Tongue (tissue), 2 donors: Measurements from ENCODE around the gene APOBEC3H. TPM values are rescaled to one million over a fixed set of nuclear protein-coding genes. Genes with fewer than 3 reads are reported as not detected.
A peak's percentile ranks its signal among the peaks of the same experiment; 100 is the strongest.

Experiments
- DNase-seq: peaks from one replicate; pipeline ENCODE4 v3.0.0-alpha.2; 2015
- total RNA-seq: library from RNA; depleted of rRNA; stranded (reverse); fragments of >200 nt; gene quantifications from one replicate; pipeline ENCODE4 v1.2.3, GENCODE V29; 2014

The APOBEC3H gene
- total RNA-seq, 1 donor from 2014 or later = not detected

- DNase-seq = no peak
These were observed 16.0 kb upstream of the APOBEC3H start for GRCh38 chr22:39081016-39081415.

DNA sequence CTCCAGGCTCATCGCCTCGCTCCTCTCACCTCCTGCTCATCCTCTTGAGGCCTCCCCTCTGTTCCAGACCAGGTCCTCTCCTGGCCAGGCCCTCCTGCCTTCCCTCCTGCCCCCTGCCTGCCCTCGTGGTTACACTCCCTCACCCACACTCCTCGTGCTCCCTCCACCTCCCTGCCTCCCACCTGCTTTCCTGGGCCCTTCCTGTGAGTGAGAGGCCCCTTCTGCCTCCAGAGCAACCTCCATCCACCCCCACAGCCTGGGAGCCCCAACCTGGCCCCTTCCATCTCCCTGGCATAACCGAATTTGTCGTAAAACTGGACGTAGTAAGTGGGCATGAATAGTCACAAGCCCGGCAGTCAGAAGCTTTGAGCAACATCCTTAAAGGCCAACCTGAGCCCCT lies 15.4 kb upstream of the APOBEC3H start:
- DNase-seq = no peak

GRCh38 chr22:39083212-39084165 lies 13.6 kb upstream of the APOBEC3H start:
- DNase-seq = no peak

- DNase-seq = no peak
These were observed 12.4 kb upstream of the APOBEC3H start for GRCh38 chr22:39084666-39085065.

DNA sequence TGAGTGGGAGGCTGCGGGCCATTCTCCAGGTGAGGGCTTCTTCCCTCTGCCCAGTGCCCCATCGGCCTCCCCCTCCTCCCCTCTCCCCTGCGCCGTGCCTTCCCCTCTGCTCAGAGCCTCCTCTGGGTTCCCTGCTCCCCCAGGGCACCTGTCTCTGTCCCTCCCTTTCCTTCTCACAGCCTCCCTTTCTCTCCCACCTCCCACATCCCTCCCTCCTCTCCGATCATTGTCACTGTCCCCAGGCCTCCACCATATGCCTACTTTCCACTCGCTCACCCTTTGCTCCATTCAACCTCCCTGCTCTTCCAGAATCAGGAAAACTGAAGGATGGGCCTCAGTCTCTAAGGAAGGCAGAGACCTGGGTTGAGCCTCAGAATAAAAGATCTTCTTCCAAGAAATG lies 9.9 kb upstream of the APOBEC3H start:
- no peak for DNase-seq

GRCh38 chr22:39087881-39088684 lies 9.0 kb upstream of the APOBEC3H start:
- DNase-seq = peak; percentile 75

DNA sequence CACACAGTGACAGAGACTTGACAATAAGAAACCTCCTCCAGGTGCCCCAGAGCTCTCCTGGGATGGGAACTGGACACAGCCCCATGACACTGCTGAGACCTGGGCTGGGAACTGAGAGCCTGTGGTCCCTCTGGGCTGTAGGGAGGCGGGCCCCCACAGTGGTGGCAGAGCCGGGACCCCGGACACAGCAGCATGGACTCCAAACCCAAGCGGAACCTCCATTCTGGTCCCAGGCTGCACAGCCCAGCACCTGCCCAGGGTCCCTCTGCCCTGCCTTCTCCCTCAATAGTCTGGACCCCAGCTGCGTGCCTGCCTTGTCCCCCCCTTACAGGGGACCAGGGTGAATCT lies 8.4 kb upstream of the APOBEC3H start:
- DNase-seq = no peak

- no peak for DNase-seq
These were observed 7.1 kb upstream of the APOBEC3H start for GRCh38 chr22:39089928-39090327.

DNA sequence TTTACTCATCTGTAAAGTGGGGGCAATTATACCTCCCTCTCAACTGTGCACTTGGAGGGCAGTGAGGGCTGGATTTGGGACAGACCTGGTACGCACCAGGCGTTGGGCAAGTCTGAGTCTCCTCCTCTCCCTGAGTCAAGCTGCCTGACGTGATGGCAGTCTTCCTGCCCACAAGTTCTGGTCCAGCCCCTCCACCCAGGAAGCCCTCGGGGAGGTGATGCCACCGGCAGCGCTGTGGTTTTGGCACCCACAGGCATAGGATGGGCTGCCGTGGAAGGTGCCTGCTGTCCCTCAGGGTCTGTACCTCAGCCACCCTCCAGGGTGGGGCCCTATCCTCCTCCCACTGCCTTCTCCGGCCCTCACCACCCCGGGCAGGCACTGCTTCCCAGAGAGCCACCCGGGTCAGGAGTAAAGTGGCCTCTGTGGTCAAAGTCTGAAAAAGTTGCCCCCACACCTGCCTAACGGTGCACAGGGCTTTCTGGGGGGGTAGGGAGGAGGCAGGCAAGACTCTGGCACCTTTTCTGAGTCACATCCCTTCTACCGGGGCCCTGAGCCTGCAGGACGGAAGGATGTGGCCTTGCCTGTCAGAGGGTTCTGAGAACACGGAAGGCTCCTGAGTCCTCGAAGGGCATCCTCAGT lies 6.5 kb upstream of the APOBEC3H start:
- no peak for DNase-seq

DNA sequence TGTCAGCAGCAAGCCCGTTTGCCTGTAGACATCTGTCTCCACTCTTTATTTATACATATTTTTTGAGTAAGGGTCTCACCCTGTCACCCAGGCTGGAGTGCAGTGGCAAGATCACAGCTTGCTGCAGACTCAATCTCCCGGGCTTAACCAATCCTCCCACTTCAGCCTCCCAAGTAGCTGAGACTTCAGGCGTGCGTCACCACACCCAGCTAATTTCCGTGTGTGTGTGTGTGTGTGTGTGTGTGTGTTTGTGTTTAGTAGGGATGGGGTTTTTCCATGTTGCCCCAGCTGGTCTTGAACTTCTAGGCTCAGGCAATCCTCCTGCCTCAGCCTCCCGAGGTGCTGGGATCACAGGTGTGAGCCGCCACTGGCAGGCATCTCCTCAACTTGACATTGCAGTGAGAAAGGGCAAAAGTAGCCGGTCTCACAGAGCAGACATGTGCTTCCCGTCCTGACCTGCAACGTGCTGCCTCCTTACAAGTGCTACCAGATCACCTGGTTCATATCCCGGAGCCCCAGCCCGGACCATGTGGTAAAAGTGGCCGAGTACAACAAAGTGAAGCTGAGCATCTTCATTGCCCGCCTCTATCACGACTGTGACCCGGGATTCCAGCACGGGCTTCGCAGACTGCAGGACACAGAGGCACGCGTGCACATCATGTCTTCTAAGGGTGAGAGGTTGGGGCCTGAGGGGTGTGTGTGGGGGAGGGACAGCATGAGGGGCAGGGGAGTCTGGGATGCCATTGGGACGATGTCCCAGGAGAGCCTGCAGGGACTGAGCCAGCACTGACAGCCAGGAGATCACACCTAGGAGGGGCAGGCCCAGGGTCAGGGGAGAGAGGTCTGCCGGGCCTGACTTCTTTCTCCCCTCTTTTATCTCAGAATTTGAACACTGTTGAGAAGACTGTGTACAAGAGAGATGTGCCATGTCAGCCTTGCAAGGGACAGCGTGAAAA lies 5.6 kb upstream of the APOBEC3H start:
- DNase-seq = no peak

GRCh38 chr22:39092111-39092862 lies 4.8 kb upstream of the APOBEC3H start:
- no peak for DNase-seq

- DNase-seq = no peak
These were observed 2.2 kb upstream of the APOBEC3H start for GRCh38 chr22:39094717-39095389.

GRCh38 chr22:39095971-39096370 lies 1.1 kb upstream of the APOBEC3H start:
- no peak for DNase-seq

- DNase-seq = no peak
These were observed 982 bp downstream of the APOBEC3H start for GRCh38 chr22:39098026-39098425.

DNA sequence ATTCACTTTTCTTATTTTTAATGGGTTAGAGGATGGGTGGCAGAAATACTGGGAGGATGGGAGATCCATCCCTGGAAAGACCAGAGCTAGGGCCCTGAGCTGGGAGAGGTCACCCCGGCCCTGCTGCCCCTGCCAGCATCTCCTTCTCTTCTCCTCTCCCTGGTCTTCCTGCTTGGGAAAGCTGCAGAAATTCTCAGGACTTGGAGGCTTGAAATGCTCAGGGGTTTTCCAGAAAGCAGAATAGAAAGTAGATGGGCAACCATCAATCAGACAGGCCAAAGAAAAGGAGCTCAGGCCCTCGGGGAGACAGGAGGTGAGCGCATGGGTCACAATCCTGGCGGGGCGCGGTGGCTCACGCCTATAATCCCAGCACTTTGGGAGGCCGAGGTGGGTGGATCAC lies 1.5 kb downstream of the APOBEC3H start:
- no peak for DNase-seq

DNA sequence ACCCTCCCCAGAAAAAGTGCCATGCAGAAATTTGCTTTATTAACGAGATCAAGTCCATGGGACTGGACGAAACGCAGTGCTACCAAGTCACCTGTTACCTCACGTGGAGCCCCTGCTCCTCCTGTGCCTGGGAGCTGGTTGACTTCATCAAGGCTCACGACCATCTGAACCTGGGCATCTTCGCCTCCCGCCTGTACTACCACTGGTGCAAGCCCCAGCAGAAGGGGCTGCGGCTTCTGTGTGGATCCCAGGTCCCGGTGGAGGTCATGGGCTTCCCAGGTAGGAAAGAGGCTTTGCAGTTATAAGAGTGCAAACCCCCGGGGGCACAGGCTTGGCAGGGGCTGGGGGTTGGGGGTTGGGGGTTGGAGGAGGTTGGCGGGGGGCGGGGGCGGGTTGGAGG lies 4.2 kb downstream of the APOBEC3H start:
- no peak for DNase-seq

DNA sequence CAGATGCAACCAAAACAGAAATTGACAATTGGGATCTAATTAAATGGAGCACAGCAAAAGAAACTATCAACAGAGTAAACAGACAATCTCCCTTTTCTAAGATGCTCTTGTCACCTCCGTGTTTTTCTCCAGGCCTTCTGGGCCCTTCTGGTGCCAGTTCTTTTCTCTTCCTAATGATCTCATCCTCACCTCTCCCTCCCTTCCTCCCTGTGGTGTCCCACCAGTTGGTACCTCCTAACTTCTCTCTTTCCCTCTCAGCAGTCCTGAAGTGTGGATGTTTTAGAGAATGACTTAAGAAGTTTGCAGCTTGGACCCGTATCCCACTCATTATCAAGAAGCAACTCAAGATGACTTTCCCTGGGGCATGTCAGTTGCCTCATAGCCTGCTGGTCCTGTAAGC lies 6.4 kb downstream of the APOBEC3H start:
- no peak for DNase-seq

DNA sequence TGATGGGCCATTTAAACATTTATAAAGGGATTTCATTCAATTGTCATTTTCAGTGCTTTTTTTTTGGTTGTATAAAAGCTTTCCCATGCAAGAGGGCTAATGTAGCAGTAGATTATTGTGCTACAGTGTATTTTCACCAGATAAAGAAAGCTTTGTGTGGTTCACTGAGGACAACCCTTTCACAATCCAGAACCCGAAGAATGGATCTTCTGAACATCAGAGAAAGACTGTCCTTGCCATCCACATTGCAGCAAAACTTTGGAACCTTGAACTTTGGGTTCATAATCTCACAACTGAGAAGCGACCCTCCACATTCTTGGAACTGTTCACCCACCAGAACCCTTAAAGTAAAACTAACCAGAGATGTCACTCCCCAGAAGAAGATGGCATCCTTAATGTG lies 9.3 kb downstream of the APOBEC3H start:
- DNase-seq = no peak

- no peak for DNase-seq
These were observed 11.4 kb downstream of the APOBEC3H start for GRCh38 chr22:39108487-39108886.

- DNase-seq = no peak
These were observed 12.3 kb downstream of the APOBEC3H start for GRCh38 chr22:39109361-39109760.
